DND-41 (cell line): Measurements from ENCODE around the gene ARF1.

ENCODE experiments used
- ATAC-seq: fragments of 200-7000 bp; cut with Tn5 transposase; 3 replicates; pipeline ENCODE4 v1.9.1; 2021; ENCODE audit warnings: low read depth; ENCODE audit not compliant: insufficient read depth
- DNase-seq: peaks from one replicate; pipeline ENCODE4 v3.0.0-alpha.2; 2020
- H2AFZ ChIP-seq: 2 replicates; pipeline ENCODE4 v1.6.0; 2012; ENCODE audit warnings: low read depth, low read length
- H3K27ac ChIP-seq: 2 replicates; pipeline ENCODE4 v1.5.1; 2012; ENCODE audit warnings: low read length, inconsistent platforms
- H3K27me3 ChIP-seq: fragments of 200-600 bp; sonication (generic); 2 replicates; pipeline ENCODE4 v1.6.0; 2012; ENCODE audit warnings: low read length, mild to moderate bottlenecking, inconsistent platforms; ENCODE audit not compliant: insufficient read depth, poor library complexity
- H3K36me3 ChIP-seq: 2 replicates; pipeline ENCODE4 v1.5.1; 2012; ENCODE audit warnings: low read length, inconsistent platforms; ENCODE audit not compliant: insufficient read depth
- H3K4me1 ChIP-seq: 2 replicates; pipeline ENCODE4 v1.5.1; 2012; ENCODE audit warnings: mild to moderate bottlenecking, low read length; ENCODE audit not compliant: insufficient read depth
- H3K4me2 ChIP-seq: 2 replicates; pipeline ENCODE4 v1.6.0; 2012; ENCODE audit warnings: mild to moderate bottlenecking, moderate library complexity, low read length, inconsistent platforms; ENCODE audit not compliant: insufficient read depth
- H3K4me3 ChIP-seq, 2 experiments: fragments of 200-600 bp in 1 of 2; shearing (Covaris generic) in 1 of 2; 2 replicates each; pipeline ENCODE4 v1.5.1; 2012 to 2016; ENCODE audit warnings: inconsistent platforms in 2 of 2, low read length in 2 of 2, mild to moderate bottlenecking in 2 of 2, low read depth in 1 of 2, moderate library complexity in 1 of 2
- H3K79me2 ChIP-seq: 2 replicates; pipeline ENCODE4 v1.6.0; 2012; ENCODE audit warnings: low read length, inconsistent platforms; ENCODE audit not compliant: insufficient read depth
- H3K9ac ChIP-seq: 2 replicates; pipeline ENCODE4 v1.6.0; 2012; ENCODE audit warnings: low read depth, mild to moderate bottlenecking, inconsistent platforms, low read length, moderate library complexity
- H3K9me3 ChIP-seq: 2 replicates; pipeline ENCODE4 v1.5.1; 2012; ENCODE audit warnings: low read length, moderate library complexity, mild to moderate bottlenecking, inconsistent platforms; ENCODE audit not compliant: insufficient read depth, severe bottlenecking
- H4K20me1 ChIP-seq: 2 replicates; pipeline ENCODE4 v1.6.0; 2012; ENCODE audit warnings: low read length; ENCODE audit not compliant: insufficient read depth
- CTCF ChIP-seq: IDR thresholded peaks from 2 replicates; pipeline ENCODE4 v1.5.1; 2012; ENCODE audit warnings: borderline replicate concordance, low read length, moderate library complexity, mild to moderate bottlenecking; ENCODE audit not compliant: poor library complexity, severe bottlenecking; ENCODE audit errors: extremely low read depth
- EZH2 ChIP-seq: IDR thresholded peaks from 3 replicates; pipeline ENCODE4 v1.6.1; 2012; ENCODE audit warnings: borderline replicate concordance, low read depth, mild to moderate bottlenecking, moderate library complexity, low read length, inconsistent platforms; ENCODE audit not compliant: severe bottlenecking

Gene ARF1

DNA sequence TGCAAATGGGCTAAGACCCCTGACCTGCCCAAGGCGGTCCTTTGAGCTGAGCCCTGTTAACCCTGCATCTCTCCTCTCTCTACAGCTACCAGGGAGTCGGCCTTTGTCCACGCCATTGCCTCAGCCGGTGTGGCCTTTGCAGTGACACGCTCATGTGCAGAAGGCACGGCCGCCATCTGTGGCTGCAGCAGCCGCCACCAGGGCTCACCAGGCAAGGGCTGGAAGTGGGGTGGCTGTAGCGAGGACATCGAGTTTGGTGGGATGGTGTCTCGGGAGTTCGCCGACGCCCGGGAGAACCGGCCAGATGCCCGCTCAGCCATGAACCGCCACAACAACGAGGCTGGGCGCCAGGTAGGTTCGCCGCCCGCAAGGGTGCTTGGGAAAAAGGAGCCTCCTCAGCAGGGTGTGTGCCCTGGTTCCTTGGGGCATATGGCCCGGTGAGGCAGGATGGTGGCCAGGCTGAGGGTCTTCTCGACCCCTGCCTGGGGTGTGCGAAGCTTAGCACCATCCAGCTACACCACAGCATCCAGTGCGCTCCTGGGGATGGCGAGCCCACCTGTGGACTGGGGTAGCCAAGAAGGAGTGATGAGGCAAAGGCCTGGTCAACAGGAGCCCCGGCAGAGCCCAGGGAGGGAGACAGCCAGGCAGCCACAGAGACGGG is 31.8 kb upstream of the ARF1 start:
- Histone ChIP-seq H3K36me3 (no peaks in the 10 kb centered on the region), H3K79me2 (no peaks in the 10 kb centered on the region), H3K9ac (no peak overlapping the region), H3K4me3 (no peak overlapping the region), H3K4me2 (no peak overlapping the region), H2AFZ (no peak overlapping the region), H3K9me3 (no peaks in the 10 kb centered on the region), H3K27ac (no peak overlapping the region), H4K20me1 (no peaks in the 10 kb centered on the region), H3K27me3 (no peaks in the 10 kb centered on the region), H3K4me1 (no peaks in the 10 kb centered on the region)
- ATAC-seq: no peak
- TF ChIP-seq EZH2 (no peak), CTCF (no peak)
- no peak for DNase-seq

- Histone ChIP-seq H3K4me3 (no peak overlapping the region), H3K4me2 (no peak overlapping the region), H3K9me3 (no peaks in the 10 kb centered on the region), H3K36me3 (no peaks in the 10 kb centered on the region), H3K4me1 (no peaks in the 10 kb centered on the region), H3K27ac (no peak overlapping the region), H3K9ac (no peak overlapping the region), H2AFZ (no peak overlapping the region), H3K27me3 (peaks cover 3% of the 10 kb centered on the region), H3K79me2 (no peaks in the 10 kb centered on the region), H4K20me1 (no peaks in the 10 kb centered on the region)
- DNase-seq (no peak), ATAC-seq (no peak)
- TF ChIP-seq CTCF (no peak), EZH2 (no peak)
Observed at GRCh38 chr1:228058172-228058948, 24.1 kb upstream of the ARF1 start.

GRCh38 chr1:228058949-228059633 is 23.4 kb upstream of the ARF1 start:
- H3K4me2 ChIP-seq: no peak overlapping the region
- H3K9me3 ChIP-seq: no peaks in the 10 kb centered on the region
- H3K27me3 ChIP-seq: peaks cover 3% of the 10 kb centered on the region
- no peak for TF ChIP-seq EZH2
- H3K4me3 ChIP-seq: no peak overlapping the region
- no peak overlapping the region for H2AFZ ChIP-seq
- H3K27ac ChIP-seq: no peak overlapping the region
- DNase-seq: no peak
- H3K9ac ChIP-seq: no peak overlapping the region
- no peak for ATAC-seq
- no peaks in the 10 kb centered on the region for H3K36me3 ChIP-seq
- no peaks in the 10 kb centered on the region for H3K79me2 ChIP-seq
- H4K20me1 ChIP-seq: no peaks in the 10 kb centered on the region
- H3K4me1 ChIP-seq: no peaks in the 10 kb centered on the region
